Measurements from ENCODE around the gene VIT. TPM values are rescaled to one million over a fixed set of nuclear protein-coding genes. Genes with fewer than 3 reads are reported as not detected.

VIT gene
- polyA plus RNA-seq, 1 of the 3 experiments (the other 2 are of a cell fraction): not detected

GRCh38 chr2:36781907-36782720 lies 85.6 kb downstream of the VIT start:
- DNase-seq: no peak
- no peak overlapping the region for H3K27ac ChIP-seq (ENCODE audit: low read depth in 2 of 2, low read length in 1 of 2)
- no peak overlapping the region for H3K4me3 ChIP-seq (ENCODE audit: low read depth in 2 of 2, low read length in 1 of 2)
- no peak for TF ChIP-seq YY1 (IDR thresholded peaks at IDR 0.05; ENCODE audit: low read depth)
- no peaks in the 10 kb centered on the region for H3K79me2 ChIP-seq (ENCODE audit: insufficient read depth)
- 74% methylated on average over 19 of the region's 19 CpGs for WGBS (ENCODE audit: low lambda C conversion rate)
- ChIA-PET POLR2A (no interaction called here), CTCF (interaction anchor here (0.8 to 11.8 kb wide), 10 partner anchors 7 to 431 kb away, joined by 3 to 218 read pairs (median 3); no protein-coding TSS in a partner anchor)
- no peak overlapping the region for H3K9ac ChIP-seq
- no peaks in the 10 kb centered on the region; the same call in 1 of the 2 replicates for H3K27me3 ChIP-seq (ENCODE audit: insufficient read depth)
- H3K36me3 ChIP-seq (replicated peaks in 1 of 2; ENCODE audit: control insufficient read depth in 1 of 2, insufficient read depth in 2 of 2, low read length in 1 of 2): no peaks in the 10 kb centered on the region
- H4K20me1 ChIP-seq (ENCODE audit: insufficient read depth): no peaks in the 10 kb centered on the region
- no peaks in the 10 kb centered on the region for H3K9me2 ChIP-seq
- no peak overlapping the region for H3K4me2 ChIP-seq
- no peaks in the 10 kb centered on the region for H3F3A ChIP-seq (replicated peaks; ENCODE audit: insufficient read depth)
- H3K9me3 ChIP-seq: no peaks in the 10 kb centered on the region
- no peak overlapping the region for H2AFZ ChIP-seq (ENCODE audit: low read depth)
- no peaks in the 10 kb centered on the region for H3K4me1 ChIP-seq (ENCODE audit: control insufficient read depth in 1 of 2, insufficient read depth in 2 of 2, low read depth in 1 of 2, low read length in 1 of 2)

- Histone ChIP-seq H3K4me2 (no peak overlapping the region), H3K27ac (ENCODE audit: low read depth in 2 of 2, low read length in 1 of 2) (no peak overlapping the region), H4K20me1 (ENCODE audit: insufficient read depth) (no peaks in the 10 kb centered on the region), H3K9me3 (no peaks in the 10 kb centered on the region), H3K9ac (no peak overlapping the region), H2AFZ (ENCODE audit: low read depth) (no peak overlapping the region), H3K36me3 (replicated peaks in 1 of 2; ENCODE audit: control insufficient read depth in 1 of 2, insufficient read depth in 2 of 2, low read length in 1 of 2) (no peaks in the 10 kb centered on the region), H3K4me3 (ENCODE audit: low read depth in 2 of 2, low read length in 1 of 2) (no peak overlapping the region), H3K27me3 (ENCODE audit: insufficient read depth) (no peaks in the 10 kb centered on the region; the same call in 1 of the 2 replicates), H3K4me1 (ENCODE audit: control insufficient read depth in 1 of 2, insufficient read depth in 2 of 2, low read depth in 1 of 2, low read length in 1 of 2) (no peaks in the 10 kb centered on the region), H3K79me2 (ENCODE audit: insufficient read depth) (no peaks in the 10 kb centered on the region), H3K9me2 (no peaks in the 10 kb centered on the region), H3F3A (replicated peaks; ENCODE audit: insufficient read depth) (no peaks in the 10 kb centered on the region)
- ChIA-PET CTCF (interaction anchor here (1.3 to 11.8 kb wide), 9 partner anchors 8 to 430 kb away, joined by 3 to 218 read pairs (median 31); partner anchors contain the start of gene CRIM1), POLR2A (no interaction called here)
- 20% methylated on average over 2 of the region's 2 CpGs for WGBS (ENCODE audit: low lambda C conversion rate)
- DNase-seq: no peak
- TF ChIP-seq, protein P1, sequence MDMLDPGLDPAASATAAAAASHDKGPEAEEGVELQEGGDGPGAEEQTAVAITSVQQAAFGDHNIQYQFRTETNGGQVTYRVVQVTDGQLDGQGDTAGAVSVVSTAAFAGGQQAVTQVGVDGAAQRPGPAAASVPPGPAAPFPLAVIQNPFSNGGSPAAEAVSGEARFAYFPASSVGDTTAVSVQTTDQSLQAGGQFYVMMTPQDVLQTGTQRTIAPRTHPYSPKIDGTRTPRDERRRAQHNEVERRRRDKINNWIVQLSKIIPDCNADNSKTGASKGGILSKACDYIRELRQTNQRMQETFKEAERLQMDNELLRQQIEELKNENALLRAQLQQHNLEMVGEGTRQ (IDR thresholded peaks at IDR 0.05; ENCODE audit: borderline replicate concordance, low read depth, low read length): no peak
Measured at GRCh38 chr2:36783246-36783645, 86.7 kb downstream of the VIT start.

DNA sequence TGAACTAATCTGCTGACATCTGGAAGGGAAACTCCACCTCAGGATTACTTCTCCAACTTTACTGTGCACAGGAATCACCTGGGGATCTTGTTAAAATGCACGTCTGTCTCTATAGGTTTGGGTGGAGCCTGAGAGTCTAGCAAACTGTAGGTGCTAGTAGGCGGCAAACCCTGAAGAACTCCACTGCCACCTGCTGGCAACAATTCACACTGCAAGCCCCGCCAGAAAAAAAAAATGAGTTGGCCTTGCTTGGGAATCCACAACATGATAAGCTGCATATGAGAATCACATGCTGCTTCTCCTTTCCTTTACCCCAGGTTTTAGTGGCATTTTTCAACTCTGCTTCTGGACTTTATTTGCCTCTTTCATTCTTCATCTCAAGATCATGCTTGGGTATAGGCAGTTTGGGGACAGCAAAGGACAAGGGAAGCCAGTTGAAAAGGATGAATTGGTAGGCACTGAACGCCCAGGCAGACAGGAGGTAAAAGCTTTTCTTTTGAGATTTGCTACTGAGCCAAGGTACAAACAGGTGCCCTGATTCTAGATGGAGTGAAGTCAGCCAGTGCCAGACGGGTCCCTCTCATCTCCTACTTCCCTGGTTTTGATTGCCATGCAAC lies 88.8 kb downstream of the VIT start:
- POLR2A ChIA-PET: no interaction called here
- H2AFZ ChIP-seq (ENCODE audit: low read depth): no peak overlapping the region

More for the DNA sequence above, 88.8 kb downstream of the VIT start:
- Histone ChIP-seq H3K4me1 (ENCODE audit: control insufficient read depth in 1 of 2, insufficient read depth in 2 of 2, low read depth in 1 of 2, low read length in 1 of 2) (no peaks in the 10 kb centered on the region), H3K36me3 (replicated peaks in 1 of 2; ENCODE audit: control insufficient read depth in 1 of 2, insufficient read depth in 2 of 2, low read length in 1 of 2) (no peaks in the 10 kb centered on the region), H3K4me3 (ENCODE audit: low read depth in 2 of 2, low read length in 1 of 2) (peak overlapping the region in 1 of 2 experiments; percentile 15; a peak in 1 of 4 replicates), H3K9me2 (no peaks in the 10 kb centered on the region), H3K79me2 (ENCODE audit: insufficient read depth) (no peaks in the 10 kb centered on the region), H3K27me3 (ENCODE audit: insufficient read depth) (peaks cover 10% of the 10 kb centered on the region; the same call in 1 of the 2 replicates), H3K4me2 (no peak overlapping the region), H3K9me3 (no peaks in the 10 kb centered on the region), H4K20me1 (ENCODE audit: insufficient read depth) (no peaks in the 10 kb centered on the region), H3F3A (replicated peaks; ENCODE audit: insufficient read depth) (no peaks in the 10 kb centered on the region), H3K27ac (ENCODE audit: low read depth in 2 of 2, low read length in 1 of 2) (no peak overlapping the region), H3K9ac (no peak overlapping the region)
- WGBS (ENCODE audit: low lambda C conversion rate): 23% methylated on average over 5 of the region's 5 CpGs
- TF ChIP-seq RAD21 (IDR thresholded peaks at IDR 0.05; ENCODE audit: low read length) (peak; percentile 84), CHD2 (IDR thresholded peaks at IDR 0.05; ENCODE audit: low read length, partially characterized antibody) (peak; percentile 15), YY1 (IDR thresholded peaks at IDR 0.05; ENCODE audit: low read depth) (no peak), GABPA (IDR thresholded peaks at IDR 0.05; ENCODE audit: low read depth) (no peak), TEAD4 (IDR thresholded peaks at IDR 0.05; ENCODE audit: borderline replicate concordance, insufficient read depth) (peak; percentile 65; the same call in 1 of the 2 replicates), SMC3 (IDR thresholded peaks at IDR 0.05; ENCODE audit: low read depth, low read length) (peak; percentile 63)
- TF ChIP-seq, protein P2, sequence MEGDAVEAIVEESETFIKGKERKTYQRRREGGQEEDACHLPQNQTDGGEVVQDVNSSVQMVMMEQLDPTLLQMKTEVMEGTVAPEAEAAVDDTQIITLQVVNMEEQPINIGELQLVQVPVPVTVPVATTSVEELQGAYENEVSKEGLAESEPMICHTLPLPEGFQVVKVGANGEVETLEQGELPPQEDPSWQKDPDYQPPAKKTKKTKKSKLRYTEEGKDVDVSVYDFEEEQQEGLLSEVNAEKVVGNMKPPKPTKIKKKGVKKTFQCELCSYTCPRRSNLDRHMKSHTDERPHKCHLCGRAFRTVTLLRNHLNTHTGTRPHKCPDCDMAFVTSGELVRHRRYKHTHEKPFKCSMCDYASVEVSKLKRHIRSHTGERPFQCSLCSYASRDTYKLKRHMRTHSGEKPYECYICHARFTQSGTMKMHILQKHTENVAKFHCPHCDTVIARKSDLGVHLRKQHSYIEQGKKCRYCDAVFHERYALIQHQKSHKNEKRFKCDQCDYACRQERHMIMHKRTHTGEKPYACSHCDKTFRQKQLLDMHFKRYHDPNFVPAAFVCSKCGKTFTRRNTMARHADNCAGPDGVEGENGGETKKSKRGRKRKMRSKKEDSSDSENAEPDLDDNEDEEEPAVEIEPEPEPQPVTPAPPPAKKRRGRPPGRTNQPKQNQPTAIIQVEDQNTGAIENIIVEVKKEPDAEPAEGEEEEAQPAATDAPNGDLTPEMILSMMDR (IDR thresholded peaks at IDR 0.05): peak; percentile 99
- CTCF ChIA-PET: interaction anchor here (0.6 to 11.8 kb wide), 70 partner anchors 10 to 1267 kb away, joined by 3 to 218 read pairs (median 4); partner anchors contain the start of genes CRIM1, GPATCH11, HEATR5B and VIT
- peak; percentile 72 for DNase-seq

Data from SK-N-SH (cell line).